ENCODE results near the gene IPPK.
"Not testable (repeated sequence)": the region's sequence is repeated elsewhere in the genome, so short reads cannot be mapped to it uniquely, and the experiment has no call there.

The IPPK gene

GRCh38 chr9:92592537-92592936 is 77.4 kb downstream of the IPPK start:
- no peak for DNase-seq

DNA sequence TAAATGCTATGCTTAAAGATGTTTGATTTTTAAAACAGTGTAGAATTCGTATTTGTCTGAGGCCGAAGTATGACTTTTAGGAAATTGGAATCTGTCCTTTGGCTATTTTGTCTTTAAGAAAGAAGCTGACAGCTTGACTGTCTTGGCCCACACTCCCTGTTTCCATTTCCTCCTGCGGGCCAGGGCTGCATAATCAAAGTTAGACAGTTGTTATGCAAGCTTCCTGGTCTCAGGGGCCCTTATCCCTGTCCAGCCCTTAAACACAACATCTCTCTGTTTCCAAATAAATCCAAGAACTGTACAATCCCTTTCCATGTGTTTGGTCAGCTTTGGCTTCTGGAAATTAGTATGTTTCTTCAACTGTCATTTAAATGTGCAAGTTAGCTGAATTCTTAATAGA is 79.6 kb downstream of the IPPK start:
- peak; percentile 7 for DNase-seq

DNA sequence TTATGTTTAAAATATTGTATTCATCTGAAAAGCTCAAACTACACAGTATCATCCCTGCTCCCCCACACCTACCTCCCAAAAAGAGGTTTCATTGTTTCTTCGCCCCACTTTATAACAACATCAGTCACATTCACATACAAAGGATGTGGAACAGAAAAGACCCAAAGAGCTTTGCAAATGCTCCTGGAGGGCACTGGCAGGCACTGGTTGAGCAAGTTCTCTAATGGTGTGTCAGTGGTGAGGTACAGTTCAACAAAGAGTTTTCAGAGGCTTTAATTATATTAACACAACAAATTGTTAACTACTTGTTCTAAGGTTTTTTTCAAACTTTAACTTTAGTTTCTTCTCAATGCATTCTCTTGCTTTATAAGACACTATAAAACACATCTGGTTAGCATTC is 80.0 kb downstream of the IPPK start:
- DNase-seq, result no peak

- DNase-seq, result no peak
These were observed 93.8 kb downstream of the IPPK start for GRCh38 chr9:92576175-92576574.

DNA sequence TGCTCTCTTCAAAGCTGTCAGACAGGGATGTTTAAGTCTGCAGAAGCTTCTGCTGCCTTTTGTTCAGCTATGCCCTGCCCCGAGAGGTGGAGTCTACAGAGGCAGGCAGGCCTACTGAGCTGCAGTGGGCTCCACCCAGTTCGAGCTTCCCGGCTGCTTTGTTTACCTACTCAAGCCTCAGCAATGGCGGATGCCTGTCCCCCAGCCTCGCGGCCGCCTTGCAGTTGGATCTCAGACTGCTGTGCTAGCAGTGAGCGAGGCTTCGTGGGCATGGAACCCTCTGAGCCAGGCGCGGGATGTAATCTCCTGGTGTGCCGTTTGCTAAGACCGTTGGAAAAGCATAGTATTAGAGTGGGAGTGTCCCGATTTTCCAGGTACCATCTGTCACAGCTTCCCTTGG is 96.3 kb downstream of the IPPK start:
- DNase-seq, result not testable (repeated sequence)

DNA sequence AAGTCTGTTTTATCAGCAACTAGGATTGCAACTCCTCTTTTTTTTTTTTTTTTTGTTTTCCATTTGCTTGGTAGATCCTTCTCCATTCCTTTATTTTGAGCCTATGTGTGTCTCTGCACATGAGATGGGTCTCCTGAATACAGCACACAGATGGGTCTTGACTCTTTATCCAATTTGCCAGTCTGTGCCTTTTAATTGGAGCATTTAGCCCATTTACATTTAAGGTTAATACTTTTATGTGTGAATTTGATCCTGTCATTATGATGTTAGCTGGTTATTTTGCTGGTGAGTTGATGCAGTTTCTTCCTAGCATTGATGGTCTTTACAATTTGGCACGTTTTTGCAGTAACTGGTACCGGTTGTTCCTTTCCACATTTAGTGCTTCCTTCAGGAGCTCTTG is 98.1 kb downstream of the IPPK start:
- DNase-seq, result not testable (repeated sequence)

DNA sequence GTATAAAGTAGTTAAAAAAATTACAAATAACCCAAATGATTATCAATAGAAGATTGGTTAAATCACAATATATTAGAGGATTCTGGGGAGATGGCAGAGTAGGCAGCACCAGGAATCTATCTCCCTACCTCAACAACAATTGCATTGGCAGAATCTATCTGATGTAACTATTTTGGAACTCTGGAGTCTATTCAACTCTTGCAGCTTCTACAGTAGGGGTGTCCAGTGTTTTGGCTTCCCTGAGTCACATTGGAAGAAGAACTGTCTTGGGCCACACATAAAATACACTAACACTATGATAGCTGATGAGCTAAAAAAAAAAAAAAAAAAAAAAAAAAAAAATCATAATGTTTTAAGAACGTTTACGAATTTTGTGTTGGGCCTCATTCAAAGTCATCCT is 104.9 kb downstream of the IPPK start:
- no peak for DNase-seq

DNA sequence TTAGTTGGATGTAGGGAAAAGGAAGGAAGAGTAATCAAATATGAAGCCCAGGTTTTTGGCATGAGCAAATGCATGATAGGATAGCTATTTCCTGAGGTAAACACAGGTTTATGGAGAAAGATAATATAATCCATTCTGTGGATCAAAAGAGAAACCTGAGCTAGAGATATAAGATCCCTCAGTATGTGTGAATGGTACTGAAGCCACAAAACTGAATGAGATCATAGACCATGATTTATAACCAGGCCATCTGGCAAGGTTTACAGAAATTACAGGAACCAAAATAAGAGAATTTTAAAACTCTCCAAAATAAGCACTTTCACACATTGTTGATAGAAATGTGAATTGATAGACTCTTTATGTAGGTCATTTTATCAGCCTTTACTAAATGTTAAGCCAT is 105.4 kb downstream of the IPPK start:
- DNase-seq, result no peak

Measured in GDM1 (cell line).